ENCODE results near the gene CDH13.

Gene CDH13

GRCh38 chr16:82655720-82656490 lies 29.1 kb downstream of the CDH13 start:
- no peak overlapping the region for H3K4me3 ChIP-seq (ENCODE audit: low read length)
- no peak for DNase-seq (ENCODE audit: low read depth)
- TF ChIP-seq, protein P1, sequence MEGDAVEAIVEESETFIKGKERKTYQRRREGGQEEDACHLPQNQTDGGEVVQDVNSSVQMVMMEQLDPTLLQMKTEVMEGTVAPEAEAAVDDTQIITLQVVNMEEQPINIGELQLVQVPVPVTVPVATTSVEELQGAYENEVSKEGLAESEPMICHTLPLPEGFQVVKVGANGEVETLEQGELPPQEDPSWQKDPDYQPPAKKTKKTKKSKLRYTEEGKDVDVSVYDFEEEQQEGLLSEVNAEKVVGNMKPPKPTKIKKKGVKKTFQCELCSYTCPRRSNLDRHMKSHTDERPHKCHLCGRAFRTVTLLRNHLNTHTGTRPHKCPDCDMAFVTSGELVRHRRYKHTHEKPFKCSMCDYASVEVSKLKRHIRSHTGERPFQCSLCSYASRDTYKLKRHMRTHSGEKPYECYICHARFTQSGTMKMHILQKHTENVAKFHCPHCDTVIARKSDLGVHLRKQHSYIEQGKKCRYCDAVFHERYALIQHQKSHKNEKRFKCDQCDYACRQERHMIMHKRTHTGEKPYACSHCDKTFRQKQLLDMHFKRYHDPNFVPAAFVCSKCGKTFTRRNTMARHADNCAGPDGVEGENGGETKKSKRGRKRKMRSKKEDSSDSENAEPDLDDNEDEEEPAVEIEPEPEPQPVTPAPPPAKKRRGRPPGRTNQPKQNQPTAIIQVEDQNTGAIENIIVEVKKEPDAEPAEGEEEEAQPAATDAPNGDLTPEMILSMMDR (conservative IDR thresholded peaks at IDR 0.05; ENCODE audit: low read length), result no peak

- TF ChIP-seq, protein P1 (conservative IDR thresholded peaks at IDR 0.05; ENCODE audit: low read length), result no peak
- peak; percentile 81 for DNase-seq (ENCODE audit: low read depth)
- H3K4me3 ChIP-seq (ENCODE audit: low read length), result no peak overlapping the region
Measured at GRCh38 chr16:82657239-82657638, 30.5 kb downstream of the CDH13 start.

- H3K4me3 ChIP-seq (ENCODE audit: low read length), result no peak overlapping the region
- no peak for DNase-seq (ENCODE audit: low read depth)
- TF ChIP-seq, protein P1 (conservative IDR thresholded peaks at IDR 0.05; ENCODE audit: low read length), result no peak
Measured at GRCh38 chr16:82657786-82658185, 31.0 kb downstream of the CDH13 start.

DNA sequence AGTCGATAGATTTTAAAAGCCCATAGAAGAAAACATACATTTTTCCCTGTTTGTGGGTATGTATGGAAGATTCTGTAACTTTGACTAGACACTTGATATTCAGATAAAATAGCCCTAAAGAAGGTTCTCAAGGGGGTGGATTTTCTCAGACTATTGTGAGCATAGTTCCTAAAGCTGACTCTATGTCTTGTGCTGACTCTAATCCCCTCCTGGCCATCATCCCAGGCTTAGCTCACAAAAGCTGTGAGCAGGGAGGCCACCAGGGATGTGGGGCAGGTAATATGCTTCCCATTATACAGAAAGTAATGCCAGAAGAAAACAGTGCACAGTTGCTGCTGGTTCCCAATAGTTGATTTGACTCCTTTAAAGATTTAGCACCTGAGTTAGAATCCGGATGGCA lies 32.0 kb downstream of the CDH13 start:
- H3K4me3 ChIP-seq (ENCODE audit: low read length), result no peak overlapping the region
- no peak for DNase-seq (ENCODE audit: low read depth)
- TF ChIP-seq, protein P1 (conservative IDR thresholded peaks at IDR 0.05; ENCODE audit: low read length), result no peak

- H3K4me3 ChIP-seq (ENCODE audit: low read length), result peak overlapping the region; percentile 43
- peak; percentile 79 for DNase-seq (ENCODE audit: low read depth)
- TF ChIP-seq, protein P1 (conservative IDR thresholded peaks at IDR 0.05; ENCODE audit: low read length), result no peak
Measured at GRCh38 chr16:82660075-82660645, 33.4 kb downstream of the CDH13 start.

- H3K4me3 ChIP-seq (ENCODE audit: low read length), result no peak overlapping the region
- TF ChIP-seq, protein P1 (conservative IDR thresholded peaks at IDR 0.05; ENCODE audit: low read length), result no peak
- no peak for DNase-seq (ENCODE audit: low read depth)
Measured at GRCh38 chr16:82660966-82661365, 34.2 kb downstream of the CDH13 start.

DNA sequence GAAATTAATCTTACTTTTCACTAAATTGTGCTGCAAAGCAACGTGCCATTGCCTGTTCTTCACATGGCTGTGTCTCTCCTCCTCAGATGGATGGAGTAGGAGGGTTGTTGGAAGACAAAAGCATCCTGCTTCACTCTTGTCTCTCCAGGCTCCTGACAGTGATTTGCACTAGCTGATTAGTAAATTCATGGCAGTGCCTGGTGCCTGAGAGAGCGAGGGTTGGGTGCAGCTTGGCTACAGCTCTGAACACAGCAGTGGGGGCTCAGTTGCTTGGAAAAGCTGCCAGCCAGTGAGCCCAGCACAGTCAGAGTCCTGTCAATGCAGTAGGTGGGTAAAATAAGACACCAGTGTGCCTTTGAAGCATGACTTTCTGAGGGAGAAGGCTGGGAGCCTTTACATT lies 37.4 kb downstream of the CDH13 start:
- no peak overlapping the region for H3K4me3 ChIP-seq (ENCODE audit: low read length)
- TF ChIP-seq, protein P1 (conservative IDR thresholded peaks at IDR 0.05; ENCODE audit: low read length), result no peak
- DNase-seq (ENCODE audit: low read depth), result no peak
